Colon (tissue), 2 donors: ENCODE measurements around the gene TTC6.

Experiments used
- FAIRE-seq: peaks from 2 replicates; lab custom pipeline; 2012; peaks lifted over from hg19 to GRCh38; lab: Jason Lieb, UNC
- donor health status: control.
- donor health status: control.

Gene TTC6

DNA sequence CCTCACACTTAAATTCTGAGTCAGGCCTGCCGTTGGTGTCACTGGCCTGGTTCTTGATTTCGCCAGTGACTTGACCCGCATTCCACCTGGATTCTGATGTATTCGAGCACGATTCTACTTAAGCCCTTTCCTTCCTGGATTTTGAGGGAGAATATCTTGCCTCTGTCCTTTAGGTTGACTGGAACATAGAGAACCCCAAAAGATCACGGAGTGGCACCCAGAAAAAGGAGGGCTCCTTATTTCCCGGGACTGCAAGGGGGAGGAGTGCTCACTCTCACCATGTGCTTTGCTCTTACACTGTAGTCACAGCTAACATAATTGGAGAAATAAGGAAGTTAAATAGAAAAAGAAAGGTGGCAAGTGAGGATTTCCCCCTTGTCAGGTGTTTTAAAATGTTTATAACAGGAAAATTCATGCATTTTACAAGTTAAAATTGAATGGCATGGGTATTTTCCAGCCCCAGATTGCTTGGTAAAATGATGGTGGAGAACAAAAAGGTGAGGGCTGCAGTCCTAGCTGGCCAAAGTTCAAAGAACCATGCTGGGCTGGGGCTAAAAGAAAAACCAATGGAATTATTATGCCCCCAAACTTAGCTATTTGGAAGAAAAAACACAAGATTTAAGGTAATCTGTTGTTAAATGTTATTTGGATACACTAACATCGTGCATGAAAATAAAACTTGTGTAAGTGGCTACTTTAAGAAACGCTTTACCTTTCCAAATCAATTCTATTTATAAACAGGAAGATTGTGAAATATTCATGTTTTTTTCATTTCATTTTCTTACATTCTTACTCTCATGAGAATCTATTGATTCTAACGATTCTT, 9.2 kb upstream of the TTC6 start:
- FAIRE-seq, result peak; percentile 21

DNA sequence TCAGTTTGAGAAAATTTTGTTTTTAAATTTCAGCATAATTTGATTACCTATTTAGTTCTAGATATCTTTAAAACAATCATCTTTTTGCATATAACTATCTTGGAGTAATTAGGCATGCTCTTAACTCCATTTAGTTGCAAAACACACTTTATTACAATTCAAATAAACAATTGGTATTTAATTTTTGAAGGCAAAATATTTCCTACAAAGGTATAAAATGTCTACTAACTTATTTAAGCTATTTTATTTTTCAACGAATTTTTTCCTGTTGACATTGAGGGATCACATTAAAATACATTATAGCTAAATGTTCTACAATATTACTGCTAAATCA, 8.7 kb upstream of the TTC6 start:
- FAIRE-seq, result no peak

DNA sequence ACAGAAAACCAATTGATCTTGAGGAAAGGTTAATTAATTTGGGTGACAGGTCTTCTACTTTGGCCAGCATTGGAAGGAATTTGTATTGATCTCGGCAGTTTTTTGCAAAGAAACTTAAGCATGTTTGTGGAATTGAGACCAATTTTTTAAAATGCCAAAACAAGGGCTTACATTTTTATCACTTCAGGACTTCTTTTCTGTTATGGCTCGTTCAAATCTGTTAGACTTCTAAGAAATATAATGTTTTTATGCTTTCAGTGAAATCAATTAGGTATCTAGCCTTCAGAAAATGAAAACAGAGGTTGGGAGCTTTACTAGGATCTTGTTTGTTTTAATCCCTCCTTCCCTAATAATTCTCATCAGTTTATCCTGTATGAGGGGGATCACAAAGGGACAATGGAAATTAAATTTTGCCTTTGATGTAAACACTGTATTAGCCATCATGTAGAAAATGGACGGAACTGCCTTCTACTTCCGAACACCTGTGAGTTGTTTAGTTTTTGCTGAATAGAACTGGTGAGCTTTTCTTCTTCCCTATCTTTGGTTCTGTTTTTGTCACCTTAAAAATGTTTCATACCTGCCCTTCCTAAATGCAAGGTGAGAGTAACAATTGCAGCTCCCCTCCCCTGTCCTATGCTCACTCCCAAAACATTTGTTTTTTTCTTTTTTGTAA, 8.2 kb upstream of the TTC6 start:
- no peak for FAIRE-seq

DNA sequence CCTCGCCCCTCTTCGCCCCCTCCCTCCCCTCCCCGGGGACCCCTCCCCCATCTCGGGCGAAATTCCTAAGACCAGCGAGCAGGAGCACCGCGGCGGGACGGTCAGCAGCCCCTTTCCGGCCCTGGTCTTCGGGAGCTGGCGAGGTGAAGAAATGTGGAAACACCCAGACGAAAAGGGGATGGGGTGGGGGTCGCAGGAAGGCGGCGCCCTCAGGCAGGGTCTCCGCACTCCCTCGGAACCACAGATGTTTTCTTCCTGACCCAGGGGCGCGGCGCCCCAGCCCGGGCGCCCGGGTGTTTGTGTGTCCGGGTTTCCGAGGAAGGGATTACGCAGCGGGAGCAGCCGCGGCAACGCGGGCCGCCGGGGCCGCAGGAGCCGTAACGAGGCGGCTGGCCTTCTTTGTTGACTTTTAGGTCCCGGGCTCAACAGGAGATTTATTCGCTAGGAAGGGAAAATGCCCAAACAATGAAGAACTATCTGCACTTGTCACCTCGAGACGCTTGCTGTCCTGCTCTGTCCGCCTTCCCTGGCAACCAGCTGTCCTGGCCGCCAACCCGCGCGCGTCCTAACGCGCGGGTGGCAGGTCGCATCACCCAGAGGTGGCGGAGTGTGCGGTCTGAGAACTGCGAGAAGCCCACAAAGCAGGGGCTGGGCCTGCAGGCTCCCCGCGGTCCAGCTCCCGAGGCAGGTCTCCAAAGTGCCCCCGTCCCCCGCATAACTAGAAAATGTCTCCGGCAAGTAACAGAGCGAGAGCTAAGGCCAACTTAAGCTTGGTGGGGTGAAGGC, 7.4 kb upstream of the TTC6 start:
- FAIRE-seq, result no peak

DNA sequence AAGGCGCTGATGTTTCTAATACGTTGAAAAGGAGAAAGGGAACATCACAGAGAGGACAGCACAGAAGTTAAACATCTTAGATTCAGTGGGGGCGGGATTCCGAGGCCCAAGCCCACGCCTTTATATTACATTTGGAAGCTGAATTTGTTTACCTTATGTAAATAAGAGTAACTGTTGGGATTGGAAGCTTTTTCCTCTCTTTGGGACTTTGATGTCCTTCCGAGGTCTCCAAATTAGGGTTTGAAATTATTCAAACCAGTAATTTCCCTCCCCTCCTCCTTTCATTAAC, 6.8 kb upstream of the TTC6 start:
- FAIRE-seq, result no peak

DNA sequence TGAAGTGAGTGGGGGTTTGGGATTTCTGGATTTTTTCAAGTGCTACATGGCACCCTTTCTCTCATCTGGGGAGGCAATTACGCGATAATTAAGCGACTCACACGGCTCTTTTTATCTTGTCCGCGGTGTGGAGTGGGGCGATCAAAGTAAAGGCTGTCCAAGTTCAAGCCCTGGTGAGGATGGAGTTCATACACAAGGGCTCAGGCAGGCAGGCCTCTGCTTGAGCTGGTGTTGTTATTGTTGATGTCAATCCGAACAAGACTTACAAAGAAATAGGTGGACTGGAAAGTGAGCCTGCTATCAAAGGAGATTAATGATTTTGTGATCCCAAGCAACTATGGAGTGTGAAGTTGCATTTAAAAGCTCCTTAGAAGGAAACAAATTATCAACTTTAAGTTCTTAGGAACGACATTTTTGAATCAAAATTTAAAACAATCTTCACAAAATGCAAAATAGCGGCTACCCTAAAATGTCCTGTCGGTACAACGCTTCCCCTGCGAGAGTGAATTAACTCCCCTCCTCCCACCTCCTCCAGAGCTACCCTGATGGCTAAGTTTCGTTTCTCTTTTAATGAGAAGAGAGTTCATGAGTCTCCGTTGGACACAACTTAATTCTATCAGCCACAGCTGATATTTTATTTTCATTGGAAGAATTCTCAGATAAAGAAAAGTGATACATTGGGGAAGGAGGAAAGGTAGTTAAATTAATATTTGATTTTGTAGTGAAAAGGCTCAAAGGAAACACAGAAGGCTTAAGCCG, 6.3 kb upstream of the TTC6 start:
- FAIRE-seq, result no peak

DNA sequence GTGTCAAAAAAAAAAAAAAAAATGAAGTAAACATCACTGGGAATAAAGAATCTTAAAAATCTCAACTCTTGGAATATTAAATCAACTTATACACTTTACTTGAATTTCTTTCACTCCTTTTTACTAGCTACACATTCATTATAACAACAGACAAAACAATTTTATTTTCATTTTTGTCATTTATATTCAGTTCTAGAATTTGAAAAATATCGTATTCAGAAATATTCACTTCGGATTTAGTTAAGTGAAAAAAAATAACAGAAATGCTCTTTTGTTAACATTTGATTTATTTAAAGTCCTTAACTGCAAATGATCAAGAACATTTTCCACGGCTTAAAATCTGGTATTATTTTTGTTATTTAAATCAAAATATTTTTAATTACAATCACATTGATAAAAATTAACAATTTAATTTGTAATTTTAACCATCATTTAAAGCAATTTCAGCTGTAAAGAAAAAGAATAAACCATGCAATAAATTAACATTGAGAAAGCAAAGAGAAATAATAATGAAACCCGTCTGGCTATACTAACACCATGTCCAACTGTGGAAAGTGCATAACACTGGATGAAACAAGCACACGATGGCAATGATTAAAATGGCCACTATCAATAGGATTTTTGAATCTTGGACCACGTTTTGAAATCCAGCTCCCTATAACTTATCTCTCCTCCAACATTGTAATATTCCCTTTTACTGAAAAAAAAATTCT, 5.6 kb upstream of the TTC6 start:
- peak; percentile 68 for FAIRE-seq

DNA sequence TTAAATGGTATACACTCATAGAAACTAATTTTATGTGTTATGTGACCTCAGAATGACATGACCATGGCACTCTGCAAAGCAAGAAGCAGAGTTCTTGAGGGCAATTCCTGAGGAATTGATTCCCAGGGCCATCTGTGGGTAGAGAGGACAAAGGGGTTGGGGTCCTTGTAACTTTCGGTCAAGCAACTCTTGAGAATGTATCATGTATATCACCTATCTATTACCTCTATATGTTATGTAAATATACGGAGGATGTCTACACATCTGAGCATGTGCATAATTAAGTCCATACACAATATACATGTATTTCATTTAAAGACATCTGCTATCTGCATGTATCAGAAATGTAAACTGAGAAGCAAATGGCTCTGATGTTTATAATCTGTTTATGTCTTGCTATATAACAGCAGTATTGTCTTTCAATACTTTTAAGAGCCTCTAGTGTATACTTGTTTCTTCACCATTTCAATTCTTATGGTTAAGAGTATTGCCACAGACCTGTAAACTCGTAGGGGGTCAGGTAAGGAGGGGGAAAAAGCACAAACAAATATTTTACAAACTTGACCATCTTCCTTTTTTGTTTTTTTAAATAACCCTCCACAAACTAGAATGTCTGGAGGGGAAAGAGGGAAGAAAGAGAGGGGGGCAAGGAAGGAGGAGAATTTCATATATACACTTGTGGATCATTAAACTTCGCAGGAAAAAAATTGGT, 4.8 kb upstream of the TTC6 start:
- no peak for FAIRE-seq

DNA sequence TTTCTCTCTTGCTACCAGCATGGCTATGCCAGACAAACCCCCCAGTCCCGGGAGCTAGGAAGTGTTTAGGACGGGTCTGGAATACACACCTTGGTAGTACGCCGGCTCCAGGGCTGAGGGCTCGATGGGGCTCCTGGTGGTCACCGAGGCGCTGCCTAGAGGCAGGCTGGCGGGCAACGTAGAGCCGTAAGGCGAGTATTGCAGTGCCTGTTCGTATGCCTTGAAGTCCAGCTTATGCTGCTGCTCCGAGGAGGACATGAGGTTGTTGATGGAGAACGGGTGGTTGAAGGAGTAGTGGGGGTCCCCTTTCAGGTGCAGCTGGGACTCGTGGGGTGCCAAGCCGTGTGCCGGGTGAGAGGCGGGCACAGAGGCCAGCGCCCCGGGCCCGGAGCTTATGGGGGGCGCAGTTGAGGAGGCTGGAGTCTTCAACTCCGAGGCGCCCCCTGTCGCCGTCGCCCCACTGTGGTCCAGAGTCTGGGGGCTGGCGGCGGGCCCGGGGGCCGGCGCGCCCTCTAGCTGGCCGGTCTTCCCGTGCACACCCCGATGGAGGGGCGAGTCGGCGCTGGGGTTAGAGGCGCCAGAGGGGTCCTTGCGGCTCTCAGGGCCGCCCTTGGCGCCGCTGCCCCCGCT, 4.0 kb upstream of the TTC6 start:
- FAIRE-seq, result no peak

DNA sequence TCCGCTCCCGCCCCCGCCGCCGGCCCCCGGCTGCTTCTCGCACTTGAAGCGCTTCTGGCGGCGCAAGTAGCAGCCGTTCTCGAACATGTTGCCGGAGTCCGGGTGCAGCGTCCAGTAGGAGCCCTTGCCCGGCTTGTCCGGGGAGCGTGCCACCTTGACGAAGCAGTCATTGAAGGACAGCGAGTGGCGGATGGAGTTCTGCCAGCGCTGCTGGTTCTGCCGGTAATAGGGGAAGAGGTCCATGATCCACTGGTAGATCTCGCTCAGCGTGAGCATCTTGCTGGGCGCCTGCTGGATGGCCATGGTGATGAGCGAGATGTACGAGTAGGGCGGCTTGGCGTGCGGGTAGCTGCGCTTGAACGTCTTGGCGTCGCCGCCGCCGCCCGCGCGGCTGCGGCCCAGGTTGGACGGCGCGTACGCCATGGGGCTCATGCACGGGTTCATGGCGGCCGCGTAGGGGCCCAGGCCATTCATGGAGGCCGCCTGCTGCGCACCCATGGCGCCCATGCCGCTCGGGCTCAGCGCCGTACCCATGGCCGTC, 3.4 kb upstream of the TTC6 start:
- no peak for FAIRE-seq

DNA sequence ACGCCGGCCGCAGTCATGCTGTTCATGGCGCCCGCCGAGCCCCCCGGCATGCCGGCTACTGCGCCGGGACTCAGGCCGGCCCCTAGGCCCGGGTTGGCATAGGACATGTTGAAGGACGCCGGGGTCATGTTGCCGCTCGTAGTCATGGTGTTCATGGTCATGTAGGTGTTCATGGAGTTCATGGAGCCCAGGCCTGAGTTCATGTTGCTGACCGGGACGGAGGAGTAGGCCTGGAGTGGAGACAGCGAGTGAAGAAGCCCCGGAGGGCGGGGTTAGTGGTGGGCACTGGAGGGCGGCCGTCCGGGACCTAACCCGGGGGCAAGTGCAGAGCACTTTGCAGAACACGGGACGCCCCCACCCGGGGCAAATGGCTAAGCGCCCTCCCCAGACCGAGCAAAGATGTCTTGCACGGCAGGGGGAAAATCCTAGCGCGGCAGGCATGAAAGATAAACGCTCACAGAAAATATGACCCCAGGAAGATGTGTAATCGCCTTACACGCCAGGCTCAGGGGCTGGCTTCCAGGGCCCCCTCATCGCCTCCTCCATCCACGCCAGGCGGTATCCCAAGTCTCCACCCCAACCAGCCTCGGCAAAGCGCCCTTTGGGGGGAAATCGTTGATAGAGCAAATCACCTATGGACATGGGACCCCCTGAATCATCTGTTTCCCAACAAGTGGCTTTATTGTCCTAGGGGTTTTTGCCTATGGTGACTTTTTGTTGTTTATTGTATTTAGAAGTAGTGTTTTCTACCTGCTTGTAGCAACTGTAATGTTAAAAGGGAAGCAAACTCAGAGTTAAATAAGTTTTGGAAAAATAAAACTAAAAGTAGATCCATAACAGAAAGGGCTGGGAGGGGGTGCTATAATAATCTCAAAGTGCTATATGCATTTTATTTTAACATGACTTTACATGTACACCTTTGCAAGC, 2.7 kb upstream of the TTC6 start:
- FAIRE-seq, result no peak

DNA sequence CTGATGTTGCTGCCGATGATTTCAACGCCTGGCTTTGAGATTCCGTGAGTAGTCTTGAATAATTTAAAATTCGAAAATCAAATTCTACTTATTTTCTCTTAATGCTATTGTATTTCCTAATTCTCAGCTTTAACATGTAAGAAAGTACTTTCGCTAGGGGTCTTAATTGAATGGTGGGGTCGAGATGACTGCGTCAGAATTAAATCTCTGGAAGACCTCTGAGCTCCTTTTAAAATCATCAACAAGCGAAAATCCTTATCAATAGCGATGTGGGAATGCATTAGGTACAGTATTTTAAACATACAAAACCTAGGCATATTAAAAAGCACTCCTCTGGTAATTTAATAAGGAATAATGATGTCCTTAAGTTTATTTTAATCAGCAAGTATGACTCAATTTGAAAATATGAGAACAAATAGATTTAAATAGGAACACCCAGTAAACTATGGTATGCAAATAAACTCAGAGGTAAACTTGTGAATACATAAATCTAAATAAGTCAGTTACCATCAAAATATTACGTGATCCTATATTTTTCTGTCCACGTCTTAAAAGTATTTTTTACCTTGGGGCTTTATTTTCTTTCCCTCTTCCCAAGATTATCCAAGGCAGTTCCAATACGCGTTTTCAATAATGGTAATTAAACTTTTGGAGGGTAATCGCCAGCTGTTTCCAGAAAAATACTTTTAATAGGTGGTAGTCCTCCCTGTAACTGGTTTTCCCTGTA, 1.8 kb upstream of the TTC6 start:
- FAIRE-seq, result no peak

DNA sequence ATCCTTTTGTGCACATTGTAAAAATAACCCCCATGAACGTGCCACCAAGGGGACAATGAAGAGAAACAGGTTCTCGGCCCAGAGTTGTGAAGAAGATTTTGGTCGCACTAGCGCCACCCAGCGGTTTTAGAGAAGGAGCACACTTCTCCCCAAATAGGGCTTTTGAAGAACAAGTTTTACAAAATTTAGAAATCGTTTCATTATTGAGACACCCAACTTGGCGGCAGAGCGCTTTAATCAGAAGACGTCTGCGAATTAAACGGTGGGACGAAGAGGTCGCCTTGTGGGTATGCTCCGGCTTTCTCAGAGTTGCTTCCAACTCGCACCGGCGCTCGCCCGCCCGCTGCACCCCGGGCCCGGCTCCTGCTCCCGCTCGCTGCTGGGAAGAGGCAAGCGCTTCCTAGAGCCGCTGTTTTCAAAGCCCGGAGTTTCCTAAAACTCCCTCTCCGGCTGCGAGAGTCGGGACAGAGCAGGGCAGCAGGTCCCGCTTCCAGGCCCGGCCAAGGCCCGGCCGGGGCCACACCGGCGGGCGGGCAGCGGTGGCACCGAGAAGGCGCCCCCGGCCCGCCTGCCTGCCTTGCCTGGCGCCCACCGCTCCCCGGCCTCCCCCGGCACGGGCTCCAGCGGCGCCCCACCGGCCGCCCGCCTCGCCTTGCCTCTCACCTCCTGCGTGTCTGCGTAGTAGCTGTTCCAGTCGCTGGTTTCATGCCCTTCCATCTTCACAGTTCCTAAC, 1.0 kb upstream of the TTC6 start:
- no peak for FAIRE-seq

DNA sequence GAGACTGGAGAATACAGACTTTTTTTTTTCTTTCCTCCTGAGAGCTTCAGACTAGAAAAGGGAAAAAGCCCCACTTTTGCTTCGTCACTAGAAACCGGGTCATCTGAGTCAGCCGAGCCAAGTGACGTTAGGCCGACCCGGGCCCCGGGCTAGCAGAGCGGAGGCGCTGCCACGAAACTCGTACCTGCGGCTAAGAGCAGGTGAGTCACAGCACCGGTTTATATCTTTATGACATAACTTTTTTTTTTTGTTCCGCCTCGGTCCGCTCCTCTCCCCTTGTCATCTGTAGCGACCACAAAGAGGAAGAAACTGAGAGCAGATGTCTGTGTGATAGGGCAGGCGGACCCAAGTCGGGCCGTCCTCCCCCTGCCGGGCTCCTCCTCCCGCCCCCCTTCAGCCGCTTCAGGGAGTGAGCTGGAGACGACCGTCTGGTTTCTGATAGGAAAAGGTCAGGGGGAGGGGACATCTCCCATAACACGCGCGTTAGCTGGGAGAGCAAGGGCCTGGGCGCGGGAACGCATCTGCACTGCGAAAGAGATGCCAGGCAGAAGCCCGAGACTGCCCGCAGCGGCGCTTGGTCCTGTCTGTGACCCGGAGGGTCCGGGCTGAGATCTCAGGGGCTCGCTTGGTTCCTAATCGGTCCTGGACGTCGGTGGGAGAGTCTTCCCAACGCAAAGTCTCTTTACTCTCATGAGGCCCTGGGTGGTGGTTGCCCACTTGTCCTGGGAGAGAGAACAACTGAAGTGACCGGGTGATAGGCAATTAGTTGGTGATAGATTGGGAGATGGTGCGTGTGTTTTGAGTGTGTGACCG, 586 bp downstream of the TTC6 start:
- no peak for FAIRE-seq

DNA sequence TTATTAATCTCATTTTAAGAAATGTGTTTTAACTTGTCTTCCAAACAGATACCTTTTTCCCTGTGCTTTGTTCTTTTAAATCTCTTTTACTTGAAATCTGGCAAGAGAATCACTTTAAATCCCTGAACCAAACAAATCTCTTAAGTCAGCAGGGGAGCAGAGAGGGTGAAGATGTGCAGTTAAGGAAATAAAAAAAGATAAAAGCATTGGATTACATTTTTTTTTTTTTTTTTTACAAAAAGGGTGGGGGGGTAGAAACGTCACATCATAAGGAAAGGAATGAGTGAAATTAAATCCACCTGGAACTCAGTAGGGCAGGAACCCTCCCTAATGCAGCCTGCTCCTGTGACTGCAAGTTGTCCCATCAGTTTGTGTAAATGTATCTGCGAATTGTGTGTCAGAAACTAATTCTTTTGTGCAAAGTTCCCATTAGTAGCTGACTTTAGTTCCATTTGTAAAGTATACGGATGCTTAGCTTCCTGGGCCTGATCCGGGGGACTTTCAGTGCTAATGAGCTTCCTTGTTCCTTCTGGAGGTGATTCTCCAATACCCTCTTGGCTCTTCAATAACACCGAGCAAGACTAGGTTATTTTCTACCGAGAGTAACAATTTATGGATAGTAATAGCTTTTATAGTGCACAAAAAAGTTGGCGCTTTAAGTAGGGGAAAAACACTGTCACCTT, 1.5 kb downstream of the TTC6 start:
- no peak for FAIRE-seq

DNA sequence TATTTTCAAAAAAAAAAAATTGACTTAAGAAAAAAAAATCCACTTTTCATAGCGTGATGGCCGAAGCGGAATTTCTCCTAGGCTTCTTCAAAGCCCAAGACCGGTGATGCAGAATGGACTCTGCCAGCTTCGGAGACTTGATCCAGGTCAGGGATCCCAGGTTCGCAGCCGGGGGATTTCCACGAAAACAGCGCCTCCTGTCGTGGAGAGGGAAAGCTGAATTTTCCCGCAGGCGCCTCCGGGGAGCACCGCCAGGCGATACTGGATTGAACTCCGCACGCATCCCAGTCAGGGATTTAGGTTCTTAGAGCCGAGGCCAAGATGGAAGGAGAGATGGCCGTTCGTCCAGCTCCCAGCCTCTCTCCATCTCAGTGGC, 2.1 kb downstream of the TTC6 start:
- no peak for FAIRE-seq
